HG03066 (cell line): Measurements from ENCODE around the gene TMEM63B.

ENCODE experiments used
- ATAC-seq: cut with Tn5 transposase; IDR thresholded peaks from one replicate; pipeline ENCODE4 v1.9.1; 2021; ENCODE audit warnings: low read depth; ENCODE audit not compliant: unreplicated experiment

The TMEM63B gene

GRCh38 chr6:44115866-44116265 lies 11.5 kb upstream of the TMEM63B start:
- ATAC-seq, result no peak

- no peak for ATAC-seq
Measured at GRCh38 chr6:44116641-44117382, 10.5 kb upstream of the TMEM63B start.

GRCh38 chr6:44117397-44118128 lies 9.8 kb upstream of the TMEM63B start:
- ATAC-seq, result no peak

- ATAC-seq, result no peak
Measured at GRCh38 chr6:44119704-44120262, 7.6 kb upstream of the TMEM63B start.

GRCh38 chr6:44120692-44121443 lies 6.5 kb upstream of the TMEM63B start:
- no peak for ATAC-seq

- ATAC-seq, result no peak
Measured at GRCh38 chr6:44122801-44123200, 4.6 kb upstream of the TMEM63B start.

- no peak for ATAC-seq
Measured at GRCh38 chr6:44123544-44123943, 3.8 kb upstream of the TMEM63B start.

- ATAC-seq, result peak; percentile 41
Measured at GRCh38 chr6:44126320-44127149, 819 bp upstream of the TMEM63B start.

- no peak for ATAC-seq
Measured at GRCh38 chr6:44128020-44128917, 915 bp downstream of the TMEM63B start.

GRCh38 chr6:44129841-44130322 lies 2.5 kb downstream of the TMEM63B start:
- no peak for ATAC-seq

GRCh38 chr6:44131892-44132291 lies 4.5 kb downstream of the TMEM63B start:
- no peak for ATAC-seq

GRCh38 chr6:44132476-44132875 lies 5.1 kb downstream of the TMEM63B start:
- no peak for ATAC-seq

- ATAC-seq, result no peak
Measured at GRCh38 chr6:44133003-44133931, 5.9 kb downstream of the TMEM63B start.

- no peak for ATAC-seq
Measured at GRCh38 chr6:44133981-44134711, 6.8 kb downstream of the TMEM63B start.

- no peak for ATAC-seq
Measured at GRCh38 chr6:44135173-44135758, 7.9 kb downstream of the TMEM63B start.

GRCh38 chr6:44135875-44136274 lies 8.5 kb downstream of the TMEM63B start:
- ATAC-seq, result no peak
